CD4-positive, alpha-beta T cell (primary cell): ENCODE results near the gene SLC4A2. TPM values are rescaled to one million over a fixed set of nuclear protein-coding genes. Genes with fewer than 3 reads are reported as not detected.
A peak's percentile ranks its signal among the peaks of the same experiment; 100 is the strongest.

ENCODE experiments used
- ATAC-seq: fragments of 200-7000 bp; cut with Tn5 transposase; one replicate; pipeline ENCODE4 v1.10.0; 2022; ENCODE audit warnings: mild to moderate bottlenecking; ENCODE audit not compliant: poor library complexity
- CTCF ChIA-PET: fragments of 350-600 bp; sonication (Branson Sonifier 250); formaldehyde crosslinking; loops from one replicate; lab custom pipeline; 2021; ENCODE audit warnings: antibody characterized with exemption, inconsistent platforms; lab: Charles Lee
- POLR2A ChIA-PET: fragments of 350-600 bp; sonication (Branson Sonifier 250); formaldehyde crosslinking; loops from one replicate; lab custom pipeline; 2021; ENCODE audit warnings: antibody characterized with exemption, inconsistent platforms; lab: Charles Lee
- DNase-seq, 14 experiments: peaks; one replicate each; pipeline ENCODE4 v3.0.0-alpha.2; 2013 to 2020; ENCODE audit warnings: mixed read lengths in 2 of 14
- H3K27ac ChIP-seq, 2 donors: one replicate each; pipeline versions ENCODE4 v1.5.1 to v1.7.0; 2013; ENCODE audit warnings: low read length in 2 of 2, low read depth in 1 of 2, mild to moderate bottlenecking in 1 of 2
- H3K27me3 ChIP-seq, 2 experiments: 1 replicate in 1 of 2; 2 replicates in 1 of 2; pipeline versions ENCODE4 v1.6.1 to v1.7.0; 2013; ENCODE audit warnings: low read length in 2 of 2, control low read depth in 1 of 2, mild to moderate bottlenecking in 1 of 2, moderate library complexity in 1 of 2; ENCODE audit not compliant: insufficient read depth in 2 of 2, control insufficient read depth in 1 of 2
- H3K36me3 ChIP-seq: one replicate; pipeline ENCODE4 v1.6.1; 2013; ENCODE audit warnings: low read length, control low read depth; ENCODE audit not compliant: insufficient read depth
- H3K4me1 ChIP-seq: one replicate; pipeline ENCODE4 v1.6.1; 2013; ENCODE audit warnings: low read length, control low read depth; ENCODE audit not compliant: insufficient read depth
- H3K4me3 ChIP-seq: one replicate; pipeline ENCODE4 v1.5.1; 2013; ENCODE audit warnings: mild to moderate bottlenecking, low read length, moderate library complexity
- H3K9me3 ChIP-seq, 2 experiments: 1 replicate in 1 of 2; 2 replicates in 1 of 2; pipeline versions ENCODE4 v1.6.1 to v1.7.0; 2013; ENCODE audit warnings: low read length in 2 of 2, mild to moderate bottlenecking in 2 of 2, control low read depth in 1 of 2, moderate library complexity in 1 of 2; ENCODE audit not compliant: control insufficient read depth in 1 of 2, insufficient read depth in 1 of 2
- H3K27ac Mint-ChIP-seq: one replicate; pipeline ENCODE4 v1.8.0; 2020; ENCODE audit warnings: mixed read lengths
- H3K27me3 Mint-ChIP-seq: one replicate; pipeline ENCODE4 v1.8.0; 2021; ENCODE audit warnings: mixed read lengths
- H3K36me3 Mint-ChIP-seq: one replicate; pipeline ENCODE4 v1.8.0; 2021; ENCODE audit warnings: low read depth, mixed read lengths
- H3K4me1 Mint-ChIP-seq: one replicate; pipeline ENCODE4 v1.8.0; 2021; ENCODE audit warnings: low read depth, mixed read lengths
- H3K4me3 Mint-ChIP-seq: one replicate; pipeline ENCODE4 v1.8.0; 2020; ENCODE audit warnings: mild to moderate bottlenecking, mixed read lengths
- H3K9me3 Mint-ChIP-seq: one replicate; pipeline ENCODE4 v1.8.0; 2020; ENCODE audit warnings: mixed read lengths
- CTCF ChIP-seq: fragments of 200-600 bp; IDR thresholded peaks from one replicate; pipeline ENCODE4 v1.8.0; 2022; ENCODE audit warnings: antibody characterized with exemption, mild to moderate bottlenecking
- intact Hi-C, 2 experiments: fragments of 100-400 bp; cut with DNase I in 1 of 2; cut with micrococcal nuclease in 1 of 2; formaldehyde crosslinking; loops; one replicate each; pipeline versions ENCODE4 v1.15.1 to v1.9.0; 2023 to 2025; cut with DNase I, micrococcal nuclease
- total RNA-seq, 174 experiments: library from RNA in 2 of 174; stranded (reverse) in 2 of 174; gene quantifications; one replicate each; pipeline ENCODE4 v1.2.3 and lab custom pipeline; 2021 to 2026

Gene SLC4A2
- total RNA-seq, 2 experiments from 2014 or later, result 27.1 to 31.4 TPM

GRCh38 chr7:151060416-151061212 is 1.2 kb downstream of the SLC4A2 start:
- H3K4me1 Mint-ChIP-seq, result peaks cover 38% of the 10 kb centered on the region
- peak overlapping the region; percentile 89 for H3K4me3 ChIP-seq
- peak overlapping the region; percentile 91 for H3K27ac Mint-ChIP-seq
- H3K36me3 Mint-ChIP-seq, result peaks cover 21% of the 10 kb centered on the region
- no peaks in the 10 kb centered on the region for H3K9me3 ChIP-seq
- H3K27ac ChIP-seq, result no peak overlapping the region
- no peaks in the 10 kb centered on the region for H3K9me3 Mint-ChIP-seq
- DNase-seq, result peak in 3 of 14 experiments; percentile 9 to 55 (median 36)
- peak overlapping the region; percentile 88 for H3K4me3 Mint-ChIP-seq
- ChIA-PET CTCF (interaction anchor here (1.0 to 2.0 kb wide), 3 partner anchors 15 to 50 kb away, joined by 3 to 11 read pairs (median 7); partner anchors contain the start of gene TMUB1), POLR2A (interaction anchor here (1.1 to 1.8 kb wide), 2 partner anchors 9 to 32 kb away, joined by 3 to 5 read pairs; partner anchors contain the start of gene ABCB8)
- H3K36me3 ChIP-seq, result peaks cover 17% of the 10 kb centered on the region
- no peak for ATAC-seq
- H3K27me3 Mint-ChIP-seq, result no peaks in the 10 kb centered on the region
- no peaks in the 10 kb centered on the region for H3K27me3 ChIP-seq
- intact Hi-C loops, result no loop called here
- no peak for TF ChIP-seq CTCF
- H3K4me1 ChIP-seq, result peaks cover 46% of the 10 kb centered on the region

DNA sequence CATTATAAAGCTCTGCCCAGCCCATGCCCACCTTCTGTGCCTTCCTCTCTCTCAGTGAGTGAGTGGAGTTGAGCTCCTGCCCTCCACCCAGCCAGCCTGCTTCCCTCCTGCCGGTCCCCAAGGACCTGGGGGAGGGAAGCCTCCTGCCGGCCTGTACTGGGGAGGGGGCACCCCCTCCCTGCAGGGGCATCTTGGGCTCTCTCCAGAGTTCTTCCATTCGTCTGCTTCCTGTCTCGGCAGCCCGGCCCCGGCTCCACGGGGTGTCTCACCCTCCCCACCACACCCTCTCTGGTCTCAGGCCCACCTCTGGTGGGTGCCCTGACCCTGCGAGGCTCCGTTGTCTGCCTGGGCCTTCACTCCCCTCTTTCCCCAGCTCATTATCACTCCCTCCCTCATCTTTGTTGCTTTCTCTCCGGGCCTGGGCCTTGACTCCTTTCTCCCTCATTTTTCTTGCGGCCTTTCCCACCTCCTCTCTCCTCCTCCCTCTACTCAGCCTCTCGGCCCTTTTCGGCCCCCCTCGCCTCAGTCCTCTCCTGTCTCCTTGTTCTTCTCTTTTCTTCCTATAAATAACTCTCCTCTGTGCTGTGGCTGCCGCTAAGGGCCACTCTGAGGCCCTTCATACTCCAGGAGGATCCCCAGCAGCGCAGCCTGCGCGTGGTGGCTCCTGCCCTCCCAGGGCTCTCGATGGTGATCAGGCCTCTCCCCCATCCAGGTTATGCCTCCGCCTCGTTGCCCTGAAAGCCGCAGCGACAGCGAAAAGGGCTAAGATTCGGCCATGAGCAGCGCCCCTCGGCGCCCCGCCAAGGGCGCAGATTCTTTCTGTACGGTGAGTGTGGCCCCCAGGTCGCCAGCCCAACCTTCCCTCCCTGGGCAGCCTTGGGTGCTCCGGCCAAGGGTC is 2.1 kb downstream of the SLC4A2 start:
- intact Hi-C loops, result no loop called here
- H3K4me3 ChIP-seq, result no peak overlapping the region
- no peak for TF ChIP-seq CTCF
- Mint-ChIP-seq H3K27me3 (no peaks in the 10 kb centered on the region), H3K27ac (no peak overlapping the region), H3K36me3 (peaks cover 22% of the 10 kb centered on the region), H3K9me3 (no peaks in the 10 kb centered on the region), H3K4me1 (peaks cover 38% of the 10 kb centered on the region), H3K4me3 (peak overlapping the region; percentile 88)
- ATAC-seq (no peak), DNase-seq (no peak)
- H3K27me3 ChIP-seq, result no peaks in the 10 kb centered on the region
- H3K9me3 ChIP-seq, result no peaks in the 10 kb centered on the region
- H3K27ac ChIP-seq, result no peak overlapping the region
- ChIA-PET CTCF (interaction anchor here (1.6 kb wide), 1 partner anchor 23 kb away, joined by 11 read pairs; the partner anchor contains the start of gene TMUB1), POLR2A (interaction anchor here (1.1 kb wide), 1 partner anchor 33 kb away, joined by 3 read pairs; the partner anchor contains the start of gene ABCB8)
- H3K36me3 ChIP-seq, result peaks cover 25% of the 10 kb centered on the region
- peaks cover 45% of the 10 kb centered on the region for H3K4me1 ChIP-seq

- Histone ChIP-seq H3K27ac (no peak overlapping the region), H3K4me3 (no peak overlapping the region), H3K27me3 (no peaks in the 10 kb centered on the region), H3K36me3 (peaks cover 30% of the 10 kb centered on the region), H3K9me3 (no peaks in the 10 kb centered on the region), H3K4me1 (peaks cover 39% of the 10 kb centered on the region)
- no peak for TF ChIP-seq CTCF
- H3K27ac Mint-ChIP-seq, result no peak overlapping the region
- ATAC-seq, result no peak
- peak overlapping the region; percentile 80 for H3K4me3 Mint-ChIP-seq
- intact Hi-C loops, result no loop called here
- POLR2A ChIA-PET, result no interaction called here
- no peaks in the 10 kb centered on the region for H3K9me3 Mint-ChIP-seq
- no peak for DNase-seq
- CTCF ChIA-PET, result no interaction called here
- H3K36me3 Mint-ChIP-seq, result peaks cover 25% of the 10 kb centered on the region
- peaks cover 35% of the 10 kb centered on the region for H3K4me1 Mint-ChIP-seq
- no peaks in the 10 kb centered on the region for H3K27me3 Mint-ChIP-seq
Observed at GRCh38 chr7:151062111-151062398, 2.7 kb downstream of the SLC4A2 start.
